K562 (cell line): ENCODE data around the gene DLK2. TPM values are rescaled to one million over a fixed set of nuclear protein-coding genes. Genes with fewer than 3 reads are reported as not detected.

Source experiments
- RUNX1 ChIP-seq: sonication (generic); IDR thresholded peaks from 2 replicates; pipeline ENCODE4 v1.6.1; 2016; ENCODE audit warnings: antibody characterized with exemption, low read depth
- SETDB1 ChIP-seq: IDR thresholded peaks from one replicate; pipeline ENCODE4 v1.6.1; 2012; ENCODE audit warnings: low read length, control low read depth, inconsistent platforms
- ZNF717 ChIP-seq: fragments of 250-450 bp; sonication (Bioruptor Pico); IDR thresholded peaks from 2 replicates; pipeline ENCODE4 v1.5.0; 2021
- ZNF830 ChIP-seq: fragments of 250-450 bp; sonication (Bioruptor Pico); IDR thresholded peaks from 2 replicates; pipeline ENCODE4 v1.5.0; 2021; ENCODE audit warnings: mild to moderate bottlenecking
- polyA plus RNA-seq, 8 experiments: library from polyadenylated mRNA; depleted of rRNA in 4 of 8; stranded (reverse) in 5 of 8; unstranded in 3 of 8; fragments of >200 nt; fragmentation: Nextera tagmentation in 2 of 8; fragmentation: Illumina TruSeq in 1 of 8; extraction: Ambion mirVana in 2 of 8; extraction: Trizol in 1 of 8; gene quantifications; 2 replicates each; pipeline versions ENCODE4 v1.2.1 to v1.2.3, GENCODE V29; 2011 to 2014; ENCODE audit warnings: inconsistent platforms in 1 of 8, missing spikeins in 1 of 8
- total RNA-seq, 7 experiments: library from RNA; depleted of rRNA in 6 of 7; stranded (reverse); fragments of >200 nt in 6 of 7; fragmentation: Illumina TruSeq in 2 of 7; extraction: Trizol in 2 of 7; gene quantifications; 2 replicates each; pipeline versions ENCODE4 v1.2.1 to v1.2.3, GENCODE V29; 2011 to 2021; ENCODE audit warnings: low replicate concordance in 1 of 7
- TF ChIP-seq, protein P1 (sequence below): fragments of 250-450 bp; sonication (Bioruptor Pico); IDR thresholded peaks from 2 replicates; pipeline ENCODE4 v1.8.0; 2022; ENCODE audit warnings: inconsistent platforms, mild to moderate bottlenecking, moderate library complexity, borderline replicate concordance
- TF ChIP-seq, protein P2 (sequence below): IDR thresholded peaks from 3 replicates; pipeline ENCODE4 v1.6.1; 2011; ENCODE audit warnings: borderline replicate concordance, mild to moderate bottlenecking, moderate library complexity; ENCODE audit not compliant: insufficient read length; ENCODE audit errors: extremely low read depth
- TF ChIP-seq, protein P3 (sequence below): sonication (generic); formaldehyde crosslinking; IDR thresholded peaks from 2 replicates; pipeline ENCODE4 v1.8.0; 2022; ENCODE audit warnings: mild to moderate bottlenecking, missing genetic modification reagents
- TF ChIP-seq, protein P4 (sequence below): fragments of 250-450 bp; sonication (Bioruptor Pico); IDR thresholded peaks from 2 replicates; pipeline ENCODE4 v1.8.0; 2021; ENCODE audit warnings: moderate library complexity, mild to moderate bottlenecking, inconsistent platforms
- TF ChIP-seq, protein P5 (sequence below): fragments of 450-650 bp; IDR thresholded peaks from 2 replicates; pipeline ENCODE4 v1.6.1; 2016
- TF ChIP-seq, protein P6 (sequence below): fragments of 150-350 bp; IDR thresholded peaks from 2 replicates; pipeline ENCODE4 v1.6.1; 2014; ENCODE audit warnings: low read depth, mild to moderate bottlenecking, low read length, borderline replicate concordance

DLK2 gene
- total and polyA plus RNA-seq, 9 of the 15 experiments (the other 6 are each of a cell fraction or from before 2014, with no cell fraction given), result 0.11 to 0.53 (median 0.29) TPM; not detected in 3

DNA sequence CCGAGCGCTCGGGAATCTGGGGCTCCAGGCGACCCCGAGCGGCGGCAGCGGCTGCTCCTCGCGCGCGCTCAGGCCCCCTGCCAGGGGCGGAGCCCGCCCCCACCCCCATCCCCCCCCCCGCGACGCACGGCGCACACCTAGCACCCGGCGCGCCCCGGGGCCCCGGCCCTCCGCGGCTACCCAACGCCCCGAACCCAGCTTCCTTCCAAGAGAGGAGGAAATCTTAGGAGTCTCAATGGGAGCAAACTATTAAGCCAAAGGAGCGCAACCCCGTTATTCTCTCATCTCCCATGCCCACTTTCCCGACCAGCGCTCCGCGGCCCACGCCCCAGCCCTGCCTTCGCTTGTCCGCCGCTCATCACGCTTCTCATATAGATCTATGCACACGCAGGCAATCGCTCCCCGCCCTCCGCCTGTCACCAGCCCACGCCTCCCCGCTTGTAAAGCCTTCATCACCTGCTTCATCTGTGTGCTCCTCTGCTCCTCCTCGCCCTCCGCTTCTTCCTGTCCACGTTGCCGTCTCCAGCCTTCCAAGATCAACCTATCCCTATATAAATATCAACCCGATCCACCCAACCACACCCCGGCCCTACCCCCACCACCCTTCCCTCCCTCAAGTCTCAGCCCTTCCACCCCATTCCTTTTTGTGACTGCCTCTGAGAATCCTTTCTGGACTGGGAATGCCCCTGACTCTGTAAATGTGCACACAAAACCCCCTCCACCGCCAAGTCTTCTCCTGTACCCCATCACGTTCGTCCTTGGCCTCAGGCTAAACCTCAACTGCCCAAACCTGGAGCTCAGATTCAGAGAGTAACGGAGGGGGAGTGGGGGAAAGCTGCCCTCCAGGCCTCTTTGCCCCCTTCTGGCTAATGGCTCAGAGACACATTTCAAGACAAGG is at the start of gene DLK2 (continued):
- TF ChIP-seq, protein P1, sequence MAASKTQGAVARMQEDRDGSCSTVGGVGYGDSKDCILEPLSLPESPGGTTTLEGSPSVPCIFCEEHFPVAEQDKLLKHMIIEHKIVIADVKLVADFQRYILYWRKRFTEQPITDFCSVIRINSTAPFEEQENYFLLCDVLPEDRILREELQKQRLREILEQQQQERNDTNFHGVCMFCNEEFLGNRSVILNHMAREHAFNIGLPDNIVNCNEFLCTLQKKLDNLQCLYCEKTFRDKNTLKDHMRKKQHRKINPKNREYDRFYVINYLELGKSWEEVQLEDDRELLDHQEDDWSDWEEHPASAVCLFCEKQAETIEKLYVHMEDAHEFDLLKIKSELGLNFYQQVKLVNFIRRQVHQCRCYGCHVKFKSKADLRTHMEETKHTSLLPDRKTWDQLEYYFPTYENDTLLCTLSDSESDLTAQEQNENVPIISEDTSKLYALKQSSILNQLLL (CRISPR knock-in tag), result no peak
- TF ChIP-seq RUNX1 (no peak), ZNF717 (CRISPR knock-in tag) (no peak), SETDB1 (no peak), ZNF830 (no peak)
- TF ChIP-seq, protein P2, sequence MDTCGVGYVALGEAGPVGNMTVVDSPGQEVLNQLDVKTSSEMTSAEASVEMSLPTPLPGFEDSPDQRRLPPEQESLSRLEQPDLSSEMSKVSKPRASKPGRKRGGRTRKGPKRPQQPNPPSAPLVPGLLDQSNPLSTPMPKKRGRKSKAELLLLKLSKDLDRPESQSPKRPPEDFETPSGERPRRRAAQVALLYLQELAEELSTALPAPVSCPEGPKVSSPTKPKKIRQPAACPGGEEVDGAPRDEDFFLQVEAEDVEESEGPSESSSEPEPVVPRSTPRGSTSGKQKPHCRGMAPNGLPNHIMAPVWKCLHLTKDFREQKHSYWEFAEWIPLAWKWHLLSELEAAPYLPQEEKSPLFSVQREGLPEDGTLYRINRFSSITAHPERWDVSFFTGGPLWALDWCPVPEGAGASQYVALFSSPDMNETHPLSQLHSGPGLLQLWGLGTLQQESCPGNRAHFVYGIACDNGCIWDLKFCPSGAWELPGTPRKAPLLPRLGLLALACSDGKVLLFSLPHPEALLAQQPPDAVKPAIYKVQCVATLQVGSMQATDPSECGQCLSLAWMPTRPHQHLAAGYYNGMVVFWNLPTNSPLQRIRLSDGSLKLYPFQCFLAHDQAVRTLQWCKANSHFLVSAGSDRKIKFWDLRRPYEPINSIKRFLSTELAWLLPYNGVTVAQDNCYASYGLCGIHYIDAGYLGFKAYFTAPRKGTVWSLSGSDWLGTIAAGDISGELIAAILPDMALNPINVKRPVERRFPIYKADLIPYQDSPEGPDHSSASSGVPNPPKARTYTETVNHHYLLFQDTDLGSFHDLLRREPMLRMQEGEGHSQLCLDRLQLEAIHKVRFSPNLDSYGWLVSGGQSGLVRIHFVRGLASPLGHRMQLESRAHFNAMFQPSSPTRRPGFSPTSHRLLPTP, result no peak
- TF ChIP-seq, protein P3, sequence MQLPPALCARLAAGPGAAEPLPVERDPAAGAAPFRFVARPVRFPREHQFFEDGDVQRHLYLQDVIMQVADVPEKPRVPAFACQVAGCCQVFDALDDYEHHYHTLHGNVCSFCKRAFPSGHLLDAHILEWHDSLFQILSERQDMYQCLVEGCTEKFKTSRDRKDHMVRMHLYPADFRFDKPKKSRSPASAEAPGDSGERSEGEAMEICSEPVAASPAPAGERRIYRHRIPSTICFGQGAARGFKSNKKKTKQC (CRISPR knock-in tag), result no peak
- TF ChIP-seq, protein P4, sequence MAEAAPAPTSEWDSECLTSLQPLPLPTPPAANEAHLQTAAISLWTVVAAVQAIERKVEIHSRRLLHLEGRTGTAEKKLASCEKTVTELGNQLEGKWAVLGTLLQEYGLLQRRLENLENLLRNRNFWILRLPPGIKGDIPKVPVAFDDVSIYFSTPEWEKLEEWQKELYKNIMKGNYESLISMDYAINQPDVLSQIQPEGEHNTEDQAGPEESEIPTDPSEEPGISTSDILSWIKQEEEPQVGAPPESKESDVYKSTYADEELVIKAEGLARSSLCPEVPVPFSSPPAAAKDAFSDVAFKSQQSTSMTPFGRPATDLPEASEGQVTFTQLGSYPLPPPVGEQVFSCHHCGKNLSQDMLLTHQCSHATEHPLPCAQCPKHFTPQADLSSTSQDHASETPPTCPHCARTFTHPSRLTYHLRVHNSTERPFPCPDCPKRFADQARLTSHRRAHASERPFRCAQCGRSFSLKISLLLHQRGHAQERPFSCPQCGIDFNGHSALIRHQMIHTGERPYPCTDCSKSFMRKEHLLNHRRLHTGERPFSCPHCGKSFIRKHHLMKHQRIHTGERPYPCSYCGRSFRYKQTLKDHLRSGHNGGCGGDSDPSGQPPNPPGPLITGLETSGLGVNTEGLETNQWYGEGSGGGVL, result no peak
- TF ChIP-seq, protein P5, sequence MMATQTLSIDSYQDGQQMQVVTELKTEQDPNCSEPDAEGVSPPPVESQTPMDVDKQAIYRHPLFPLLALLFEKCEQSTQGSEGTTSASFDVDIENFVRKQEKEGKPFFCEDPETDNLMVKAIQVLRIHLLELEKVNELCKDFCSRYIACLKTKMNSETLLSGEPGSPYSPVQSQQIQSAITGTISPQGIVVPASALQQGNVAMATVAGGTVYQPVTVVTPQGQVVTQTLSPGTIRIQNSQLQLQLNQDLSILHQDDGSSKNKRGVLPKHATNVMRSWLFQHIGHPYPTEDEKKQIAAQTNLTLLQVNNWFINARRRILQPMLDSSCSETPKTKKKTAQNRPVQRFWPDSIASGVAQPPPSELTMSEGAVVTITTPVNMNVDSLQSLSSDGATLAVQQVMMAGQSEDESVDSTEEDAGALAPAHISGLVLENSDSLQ, result 0 out of 2 replicates have a peak, but pooled peaks have one; percentile 21
- TF ChIP-seq, protein P6, sequence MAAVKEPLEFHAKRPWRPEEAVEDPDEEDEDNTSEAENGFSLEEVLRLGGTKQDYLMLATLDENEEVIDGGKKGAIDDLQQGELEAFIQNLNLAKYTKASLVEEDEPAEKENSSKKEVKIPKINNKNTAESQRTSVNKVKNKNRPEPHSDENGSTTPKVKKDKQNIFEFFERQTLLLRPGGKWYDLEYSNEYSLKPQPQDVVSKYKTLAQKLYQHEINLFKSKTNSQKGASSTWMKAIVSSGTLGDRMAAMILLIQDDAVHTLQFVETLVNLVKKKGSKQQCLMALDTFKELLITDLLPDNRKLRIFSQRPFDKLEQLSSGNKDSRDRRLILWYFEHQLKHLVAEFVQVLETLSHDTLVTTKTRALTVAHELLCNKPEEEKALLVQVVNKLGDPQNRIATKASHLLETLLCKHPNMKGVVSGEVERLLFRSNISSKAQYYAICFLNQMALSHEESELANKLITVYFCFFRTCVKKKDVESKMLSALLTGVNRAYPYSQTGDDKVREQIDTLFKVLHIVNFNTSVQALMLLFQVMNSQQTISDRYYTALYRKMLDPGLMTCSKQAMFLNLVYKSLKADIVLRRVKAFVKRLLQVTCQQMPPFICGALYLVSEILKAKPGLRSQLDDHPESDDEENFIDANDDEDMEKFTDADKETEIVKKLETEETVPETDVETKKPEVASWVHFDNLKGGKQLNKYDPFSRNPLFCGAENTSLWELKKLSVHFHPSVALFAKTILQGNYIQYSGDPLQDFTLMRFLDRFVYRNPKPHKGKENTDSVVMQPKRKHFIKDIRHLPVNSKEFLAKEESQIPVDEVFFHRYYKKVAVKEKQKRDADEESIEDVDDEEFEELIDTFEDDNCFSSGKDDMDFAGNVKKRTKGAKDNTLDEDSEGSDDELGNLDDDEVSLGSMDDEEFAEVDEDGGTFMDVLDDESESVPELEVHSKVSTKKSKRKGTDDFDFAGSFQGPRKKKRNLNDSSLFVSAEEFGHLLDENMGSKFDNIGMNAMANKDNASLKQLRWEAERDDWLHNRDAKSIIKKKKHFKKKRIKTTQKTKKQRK, result no peak
